Lower lobe of right lung (tissue), 2 donors: ENCODE measurements around the gene TCTN1. TPM values are rescaled to one million over a fixed set of nuclear protein-coding genes. Genes with fewer than 3 reads are reported as not detected.
"Not testable (repeated sequence)": the region's sequence is repeated elsewhere in the genome, so short reads cannot be mapped to it uniquely, and the experiment has no call there.

Source experiments
- ATAC-seq, 2 donors: fragments of 200-7000 bp; cut with Tn5 transposase; one replicate each; pipeline ENCODE4 v1.9.1; 2020 to 2022; ENCODE audit warnings: mild to moderate bottlenecking in 2 of 2, moderate library complexity in 2 of 2
- DNase-seq: peaks from one replicate; pipeline ENCODE4 v3.0.0-alpha.2; 2020
- H3K27ac ChIP-seq: fragments of 200-600 bp; one replicate; pipeline ENCODE4 v1.8.0; 2022
- H3K27me3 ChIP-seq: fragments of 200-600 bp; one replicate; pipeline ENCODE4 v1.8.0; 2022; ENCODE audit warnings: low read depth
- H3K36me3 ChIP-seq: fragments of 200-600 bp; one replicate; pipeline ENCODE4 v1.8.0; 2022; ENCODE audit warnings: mild to moderate bottlenecking
- H3K4me1 ChIP-seq: fragments of 200-600 bp; one replicate; pipeline ENCODE4 v1.8.0; 2022
- H3K4me3 ChIP-seq: fragments of 200-600 bp; one replicate; pipeline ENCODE4 v1.8.0; 2022; ENCODE audit warnings: mild to moderate bottlenecking
- H3K9me3 ChIP-seq: fragments of 200-600 bp; one replicate; pipeline ENCODE4 v1.8.0; 2022
- CTCF ChIP-seq: fragments of 200-600 bp; IDR thresholded peaks from one replicate; pipeline ENCODE4 v1.8.0; 2022; ENCODE audit warnings: antibody characterized with exemption, mild to moderate bottlenecking
- intact Hi-C: fragments of 100-400 bp; cut with DNase I; formaldehyde crosslinking; loops from one replicate; pipeline ENCODE4 v1.11.0; 2022
- total RNA-seq: library from RNA; stranded (reverse); fragmentation: NEBNext Ultra II Directional; extraction: Animal tissue kit (Norgen Biotek cat#: 25700); gene quantifications from one replicate; pipeline ENCODE4 v1.2.1, GENCODE V29; 2021
- donor health status: DM: no; HTN: yes; CAD: no; lungs with severe emphysema.

TCTN1 gene
- total RNA-seq, 1 donor from 2014 or later, result 40.1 TPM

GRCh38 chr12:110602085-110602814, 11.7 kb upstream of the TCTN1 start:
- peak; percentile 72 for TF ChIP-seq CTCF
- H3K4me3 ChIP-seq, H3K4me1 ChIP-seq, H3K27ac ChIP-seq, H3K27me3 ChIP-seq, H3K9me3 ChIP-seq, DNase-seq, H3K36me3 ChIP-seq: not testable (repeated sequence)
- ATAC-seq, result peak; percentile 71 to 82
- intact Hi-C loops, result loop anchor here (5.0 kb wide), 1 partner anchor 90 kb away; no protein-coding TSS in a partner anchor

GRCh38 chr12:110606253-110606611, 7.7 kb upstream of the TCTN1 start:
- DNase-seq (no peak), ATAC-seq (no peak)
- Histone ChIP-seq H3K4me3 (peak overlapping the region; percentile 22), H3K9me3 (no peaks in the 10 kb centered on the region), H3K4me1 (no peaks in the 10 kb centered on the region), H3K27me3 (no peaks in the 10 kb centered on the region), H3K27ac (peak overlapping the region; percentile 73), H3K36me3 (no peaks in the 10 kb centered on the region)
- intact Hi-C loops, result no loop called here
- no peak for TF ChIP-seq CTCF

- DNase-seq, result no peak
Observed at GRCh38 chr12:110613071-110613770, 708 bp upstream of the TCTN1 start.

GRCh38 chr12:110615171-110615570, 1.2 kb downstream of the TCTN1 start:
- DNase-seq (no peak), ATAC-seq (no peak)
- no peak for TF ChIP-seq CTCF
- Histone ChIP-seq H3K4me1 (peaks cover 8% of the 10 kb centered on the region), H3K4me3 (no peak overlapping the region), H3K36me3 (peaks cover 8% of the 10 kb centered on the region), H3K27me3 (no peaks in the 10 kb centered on the region), H3K9me3 (no peaks in the 10 kb centered on the region), H3K27ac (no peak overlapping the region)
- intact Hi-C loops, result no loop called here

More at GRCh38 chr12:110613071-110613770, 708 bp upstream of the TCTN1 start:
- no peak for ATAC-seq
- peaks cover 8% of the 10 kb centered on the region for H3K4me1 ChIP-seq
- H3K4me3 ChIP-seq, result peak overlapping the region; percentile 67
- no peaks in the 10 kb centered on the region for H3K27me3 ChIP-seq
- TF ChIP-seq CTCF, result no peak
- peak overlapping the region; percentile 77 for H3K27ac ChIP-seq
- H3K9me3 ChIP-seq, result no peaks in the 10 kb centered on the region
- peaks cover 8% of the 10 kb centered on the region for H3K36me3 ChIP-seq
- intact Hi-C loops, result no loop called here

- no peak overlapping the region for H3K4me3 ChIP-seq
- intact Hi-C loops, result no loop called here
- DNase-seq, result no peak
- no peaks in the 10 kb centered on the region for H3K9me3 ChIP-seq
- H3K27ac ChIP-seq, result no peak overlapping the region
- no peaks in the 10 kb centered on the region for H3K27me3 ChIP-seq
- H3K4me1 ChIP-seq, result peaks cover 8% of the 10 kb centered on the region
- no peak for ATAC-seq
- peaks cover 8% of the 10 kb centered on the region for H3K36me3 ChIP-seq
- no peak for TF ChIP-seq CTCF
Observed at GRCh38 chr12:110616471-110617115, 2.7 kb downstream of the TCTN1 start.
